Measurements from ENCODE around the gene EIF4E2.
A peak's percentile ranks its signal among the peaks of the same experiment; 100 is the strongest.
"Not testable (repeated sequence)": the region's sequence is repeated elsewhere in the genome, so short reads cannot be mapped to it uniquely, and the experiment has no call there.

The EIF4E2 gene

DNA sequence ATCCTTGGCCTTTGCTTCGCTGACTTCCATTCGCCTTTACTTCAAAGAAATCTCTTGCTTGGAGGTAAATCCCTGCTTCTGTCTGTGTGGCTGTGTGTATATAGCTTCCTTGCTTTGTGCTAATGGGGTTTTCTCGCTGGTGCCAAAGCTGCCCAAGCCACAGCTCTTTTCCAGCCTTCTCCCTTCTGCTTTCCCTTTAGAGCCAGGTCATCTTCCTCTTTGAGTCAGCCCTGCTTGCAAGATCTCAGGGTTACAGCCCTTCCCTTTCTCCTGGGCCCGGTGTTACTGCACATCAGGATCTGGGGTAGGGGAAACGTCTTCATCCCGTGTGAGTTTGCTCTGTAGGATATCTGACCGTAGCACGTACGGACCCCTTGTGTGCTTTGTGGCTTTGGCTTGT lies 19.1 kb downstream of the EIF4E2 start:
- TF ChIP-seq, protein P1, sequence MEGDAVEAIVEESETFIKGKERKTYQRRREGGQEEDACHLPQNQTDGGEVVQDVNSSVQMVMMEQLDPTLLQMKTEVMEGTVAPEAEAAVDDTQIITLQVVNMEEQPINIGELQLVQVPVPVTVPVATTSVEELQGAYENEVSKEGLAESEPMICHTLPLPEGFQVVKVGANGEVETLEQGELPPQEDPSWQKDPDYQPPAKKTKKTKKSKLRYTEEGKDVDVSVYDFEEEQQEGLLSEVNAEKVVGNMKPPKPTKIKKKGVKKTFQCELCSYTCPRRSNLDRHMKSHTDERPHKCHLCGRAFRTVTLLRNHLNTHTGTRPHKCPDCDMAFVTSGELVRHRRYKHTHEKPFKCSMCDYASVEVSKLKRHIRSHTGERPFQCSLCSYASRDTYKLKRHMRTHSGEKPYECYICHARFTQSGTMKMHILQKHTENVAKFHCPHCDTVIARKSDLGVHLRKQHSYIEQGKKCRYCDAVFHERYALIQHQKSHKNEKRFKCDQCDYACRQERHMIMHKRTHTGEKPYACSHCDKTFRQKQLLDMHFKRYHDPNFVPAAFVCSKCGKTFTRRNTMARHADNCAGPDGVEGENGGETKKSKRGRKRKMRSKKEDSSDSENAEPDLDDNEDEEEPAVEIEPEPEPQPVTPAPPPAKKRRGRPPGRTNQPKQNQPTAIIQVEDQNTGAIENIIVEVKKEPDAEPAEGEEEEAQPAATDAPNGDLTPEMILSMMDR (conservative IDR thresholded peaks at IDR 0.05; ENCODE audit: low read depth, low read length), result no peak
- no peak overlapping the region for H3K4me3 ChIP-seq (ENCODE audit: low read depth, low read length)
- DNase-seq (ENCODE audit: low read depth), result no peak

DNA sequence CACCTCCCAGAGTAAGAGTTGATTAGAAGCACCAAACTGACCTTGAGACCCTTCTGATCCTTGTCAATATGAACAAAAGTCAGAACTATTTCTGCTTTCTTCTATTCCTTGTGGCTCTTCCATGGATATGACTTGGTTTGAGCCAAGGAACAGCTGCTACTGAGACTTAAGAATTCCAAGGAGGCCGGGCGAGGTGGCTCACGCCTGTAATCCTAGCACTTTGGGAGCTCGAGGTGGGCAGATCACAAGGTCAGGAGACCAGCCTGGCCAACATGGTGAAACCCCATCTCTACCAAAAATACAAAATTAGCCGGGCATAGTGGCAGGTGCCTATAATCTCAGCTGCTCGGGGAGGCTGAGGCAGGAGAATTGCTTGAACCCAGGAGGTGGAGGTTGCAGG lies 20.0 kb downstream of the EIF4E2 start:
- DNase-seq (ENCODE audit: low read depth), result not testable (repeated sequence)

DNA sequence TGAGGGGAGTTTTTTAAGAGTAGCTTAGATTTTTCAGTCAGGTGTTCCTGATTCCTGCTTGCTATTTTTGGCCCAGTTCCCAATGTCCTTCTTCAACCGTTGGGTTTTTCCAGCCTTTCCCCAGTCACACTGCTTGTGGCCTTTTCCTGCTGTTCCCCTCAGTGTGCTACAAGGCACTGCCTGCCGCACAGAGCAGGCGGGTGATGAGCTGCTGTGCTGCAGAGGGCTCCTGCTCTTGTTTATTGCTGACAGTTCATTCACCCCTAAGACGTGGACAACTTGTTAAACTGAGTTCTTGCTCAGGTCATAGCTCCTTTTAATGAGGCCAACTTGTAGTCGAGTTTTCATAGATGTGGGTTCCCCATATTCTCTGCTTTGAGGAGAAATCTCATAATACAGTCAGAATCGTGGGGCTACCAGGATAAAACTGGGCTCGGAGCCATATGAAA lies 20.6 kb downstream of the EIF4E2 start:
- TF ChIP-seq, protein P1 (conservative IDR thresholded peaks at IDR 0.05; ENCODE audit: low read depth, low read length), result no peak
- peak; percentile 66 for DNase-seq (ENCODE audit: low read depth)
- H3K4me3 ChIP-seq (ENCODE audit: low read depth, low read length), result no peak overlapping the region

More for the DNA sequence above, 20.0 kb downstream of the EIF4E2 start:
- not testable (repeated sequence) for H3K4me3 ChIP-seq (ENCODE audit: low read depth, low read length)

DNA sequence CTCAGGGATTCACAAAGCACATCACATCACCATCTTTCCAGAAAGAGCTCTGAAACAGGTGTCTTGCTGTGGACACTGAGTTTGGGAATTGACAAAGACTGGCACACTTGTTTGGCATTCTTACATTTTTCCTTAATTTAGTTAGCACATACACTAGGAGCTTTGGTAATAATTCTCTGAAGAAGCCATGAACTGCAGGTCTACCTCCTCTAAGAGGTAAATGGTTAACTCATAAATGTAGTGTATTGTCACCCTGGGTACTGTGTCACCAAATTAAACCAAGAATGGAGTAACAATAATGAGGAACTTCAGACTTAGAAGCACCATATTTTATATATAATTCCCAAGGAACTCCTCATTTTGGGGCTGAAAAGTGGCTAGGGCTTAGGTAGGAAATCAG lies 22.6 kb downstream of the EIF4E2 start:
- TF ChIP-seq, protein P1 (conservative IDR thresholded peaks at IDR 0.05; ENCODE audit: low read depth, low read length), result no peak
- DNase-seq (ENCODE audit: low read depth), result no peak
- H3K4me3 ChIP-seq (ENCODE audit: low read depth, low read length), result no peak overlapping the region

DNA sequence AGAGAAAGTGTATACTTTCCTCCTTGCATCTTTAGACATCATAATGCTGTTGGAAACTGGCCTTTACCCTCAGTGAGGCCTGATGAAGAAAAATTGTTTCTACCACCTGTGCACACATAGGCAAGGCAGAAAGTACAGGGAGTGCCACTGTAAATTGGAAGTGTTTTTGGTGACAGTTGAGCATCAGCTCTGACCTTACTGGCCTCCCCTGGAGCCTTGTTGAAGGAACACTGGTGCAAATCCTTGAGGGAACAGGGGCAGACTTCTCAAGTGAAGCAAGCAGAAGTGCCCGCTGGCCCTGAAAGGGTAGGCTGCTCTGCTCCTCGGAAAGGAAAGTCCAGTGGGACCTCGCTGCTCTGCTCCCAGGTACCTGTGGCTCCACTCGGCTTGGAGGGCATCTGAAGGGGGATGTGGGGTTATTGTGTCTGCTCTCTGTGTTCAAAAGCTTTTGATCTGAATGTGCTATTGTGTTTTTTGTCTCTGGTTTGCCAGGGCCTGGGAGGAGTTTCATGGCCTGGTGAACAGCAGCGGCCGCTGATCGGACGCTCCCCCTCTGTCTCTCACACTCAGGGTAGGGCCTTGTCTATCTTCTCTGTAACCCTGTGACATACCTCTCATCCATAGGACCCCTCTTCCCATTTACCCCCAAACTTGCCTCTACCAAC lies 23.4 kb downstream of the EIF4E2 start:
- DNase-seq (ENCODE audit: low read depth), result no peak
- TF ChIP-seq, protein P1 (conservative IDR thresholded peaks at IDR 0.05; ENCODE audit: low read depth, low read length), result no peak
- no peak overlapping the region for H3K4me3 ChIP-seq (ENCODE audit: low read depth, low read length)

DNA sequence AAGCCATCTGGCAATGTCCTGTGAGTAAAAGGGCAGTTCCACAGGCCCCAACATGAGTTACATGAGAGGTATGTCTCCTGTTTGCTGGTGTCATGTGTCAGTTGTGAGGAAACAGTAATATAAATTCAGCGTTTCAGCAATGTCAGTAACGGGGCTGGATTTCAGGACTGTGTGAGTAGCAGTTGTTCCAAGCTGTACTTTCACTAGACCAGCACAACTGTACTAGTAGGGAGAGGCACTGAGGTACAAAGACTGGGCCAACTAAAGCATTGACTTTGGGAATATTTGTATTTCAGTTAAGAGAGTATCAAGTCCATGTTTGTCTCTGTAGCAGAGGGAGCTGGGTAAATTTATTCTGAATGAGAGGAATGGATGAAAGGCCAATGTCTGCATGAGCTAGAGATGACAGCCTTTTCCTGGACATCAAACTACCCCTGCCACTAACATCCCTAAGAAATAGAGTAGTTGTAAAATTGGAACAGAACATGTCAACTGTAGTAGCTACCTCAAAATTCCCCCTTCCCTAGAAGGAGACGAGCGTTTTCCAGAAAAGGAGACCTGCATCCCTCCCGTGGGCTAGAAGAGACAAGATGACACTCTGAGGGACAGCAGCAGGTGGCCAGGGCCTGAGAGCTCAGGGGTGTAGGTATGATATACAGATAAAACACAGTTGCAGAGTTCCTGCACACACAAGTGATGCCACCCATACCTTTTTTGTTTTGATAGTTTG lies 24.4 kb downstream of the EIF4E2 start:
- DNase-seq (ENCODE audit: low read depth), result peak; percentile 51
- no peak overlapping the region for H3K4me3 ChIP-seq (ENCODE audit: low read depth, low read length)
- TF ChIP-seq, protein P1 (conservative IDR thresholded peaks at IDR 0.05; ENCODE audit: low read depth, low read length), result no peak

DNA sequence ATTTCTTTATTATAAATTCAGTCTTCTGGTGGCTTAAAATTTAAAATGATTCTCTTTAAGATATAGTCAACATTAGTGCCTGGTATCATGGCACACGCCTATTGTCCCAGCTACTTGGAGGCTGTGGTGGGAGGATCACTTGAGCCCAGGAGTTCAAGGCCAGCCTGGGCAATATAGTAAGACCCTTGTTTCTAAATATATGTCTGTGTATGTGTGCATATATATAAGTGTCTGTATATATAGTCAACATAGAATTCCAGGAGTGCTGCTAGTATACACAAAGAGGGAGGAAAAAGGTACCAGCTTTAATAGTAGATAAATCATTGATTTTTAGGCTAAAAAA lies 24.9 kb downstream of the EIF4E2 start:
- H3K4me3 ChIP-seq (ENCODE audit: low read depth, low read length), result no peak overlapping the region
- DNase-seq (ENCODE audit: low read depth), result no peak
- TF ChIP-seq, protein P1 (conservative IDR thresholded peaks at IDR 0.05; ENCODE audit: low read depth, low read length), result no peak

All from choroid plexus epithelial cell (primary cell).